K562 (cell line): ENCODE measurements around the gene PIP4K2A. TPM values are rescaled to one million over a fixed set of nuclear protein-coding genes. Genes with fewer than 3 reads are reported as not detected.

ENCODE experiments used
- ATAC-seq: fragments of 200-7000 bp; cut with Tn5 transposase; 3 replicates; pipeline ENCODE4 v1.9.1; 2020; ENCODE audit warnings: moderate library complexity
- BruUV-seq: library from RNA; stranded (reverse); fragments of 400-500 nt; replicated peaks from 2 replicates; lab custom pipeline; 2021; lab: Mats Ljungman, UMichigan
- CTCF ChIA-PET: fragments of 300-600 bp; formaldehyde crosslinking; extraction: SDS; loops from one replicate; lab custom pipeline; 2021; ENCODE audit warnings: low intra/inter-chr PET ratio; lab: Yijun Ruan, JAX
- POLR2A ChIA-PET: fragments of 300-600, 350-650 bp; sonication (Branson Sonifier 250); formaldehyde crosslinking; extraction: SDS; loops from one replicate; lab custom pipeline; 2021; ENCODE audit warnings: antibody characterized with exemption, inconsistent platforms; lab: Yijun Ruan, JAX
- DNase-seq, 4 experiments: peaks; one replicate each; pipeline versions ENCODE4 v3.0.0 to v3.0.0-alpha.2; 2011 to 2018; ENCODE audit warnings: low spot score in 3 of 4, mixed read lengths in 3 of 4; ENCODE audit errors: extremely low read depth in 1 of 4
- FAIRE-seq: peaks from 2 replicates; lab custom pipeline; 2011; peaks lifted over from hg19 to GRCh38; lab: Jason Lieb, UNC
- H2AFZ ChIP-seq: 2 replicates; pipeline ENCODE4 v1.6.0; 2011; ENCODE audit warnings: low read depth, low read length, control low read depth, inconsistent platforms
- H3K27ac ChIP-seq: fragments of 200-600 bp; 3 replicates; pipeline ENCODE4 v1.8.0; 2011; ENCODE audit warnings: low read depth, mild to moderate bottlenecking, control low read depth, inconsistent platforms, low read length, moderate library complexity, mixed read lengths; ENCODE audit errors: extremely low read depth
- H3K27me3 ChIP-seq, 2 experiments: fragments of 300-600 bp in 1 of 2; 2 replicates in 1 of 2; 3 replicates in 1 of 2; pipeline versions ENCODE4 v1.6.0 to v1.8.0; 2011; ENCODE audit warnings: inconsistent platforms in 2 of 2, low read length in 2 of 2, mild to moderate bottlenecking in 1 of 2, mixed read lengths in 1 of 2, moderate library complexity in 1 of 2; ENCODE audit not compliant: control insufficient read depth in 2 of 2, insufficient read depth in 2 of 2
- H3K36me3 ChIP-seq: fragments of 300-600 bp; 3 replicates; pipeline ENCODE4 v1.8.0; 2011; ENCODE audit warnings: mild to moderate bottlenecking, low read length, inconsistent platforms; ENCODE audit not compliant: control insufficient read depth, insufficient read depth
- H3K4me1 ChIP-seq, 2 experiments: fragments of 200-600 bp in 1 of 2; replicated peaks in 1 of 2; 2 replicates in 1 of 2; 3 replicates in 1 of 2; pipeline versions ENCODE4 v1.5.1 to v1.8.0; 2011; ENCODE audit warnings: inconsistent platforms in 2 of 2, low read length in 2 of 2, mild to moderate bottlenecking in 1 of 2, mixed read lengths in 1 of 2, moderate library complexity in 1 of 2; ENCODE audit not compliant: control insufficient read depth in 2 of 2, insufficient read depth in 2 of 2
- H3K4me2 ChIP-seq: 2 replicates; pipeline ENCODE4 v1.6.1; 2011; ENCODE audit warnings: low read length, control low read depth, inconsistent platforms, mixed read lengths; ENCODE audit not compliant: insufficient read depth
- H3K4me3 ChIP-seq: fragments of 200-600 bp; sonication (generic), shearing (Covaris generic); 2 replicates; pipeline ENCODE4 v1.5.1; 2016; ENCODE audit warnings: control low read depth, inconsistent platforms
- H3K79me2 ChIP-seq: fragments of 200-600 bp; 3 replicates; pipeline ENCODE4 v1.8.0; 2011; ENCODE audit warnings: low read length, inconsistent platforms; ENCODE audit not compliant: control insufficient read depth, insufficient read depth
- H3K9ac ChIP-seq, 2 experiments: 2 replicates each; pipeline versions ENCODE4 v1.6.0 to v1.6.1; 2011; ENCODE audit warnings: low read depth in 2 of 2, low read length in 2 of 2, control low read depth in 1 of 2, inconsistent platforms in 1 of 2, mild to moderate bottlenecking in 1 of 2, mixed read lengths in 1 of 2; ENCODE audit not compliant: insufficient read depth in 1 of 2
- H3K9me1 ChIP-seq: one replicate; pipeline ENCODE4 v1.6.0; 2011; ENCODE audit warnings: inconsistent platforms, mild to moderate bottlenecking, low read length, moderate library complexity; ENCODE audit not compliant: control insufficient read depth, insufficient read depth
- H3K9me3 ChIP-seq: replicated peaks from 2 replicates; pipeline ENCODE4 v1.5.1; 2011; ENCODE audit warnings: low read depth, low read length, inconsistent platforms; ENCODE audit not compliant: control insufficient read depth, insufficient read depth
- H4K20me1 ChIP-seq: replicated peaks from 2 replicates; pipeline ENCODE4 v1.6.1; 2011; ENCODE audit warnings: low read length, inconsistent platforms, mixed read lengths; ENCODE audit not compliant: control insufficient read depth, insufficient read depth
- KDM1A ChIP-seq, 2 experiments: fragments of 450-650 bp; IDR thresholded peaks; 2 replicates each; pipeline ENCODE4 v1.6.1; 2016; ENCODE audit warnings: mild to moderate bottlenecking in 2 of 2
- MNT ChIP-seq, 2 experiments: fragments of 450-650 bp; conservative IDR thresholded peaks; 2 replicates each; pipeline ENCODE4 v1.6.1; 2017; ENCODE audit warnings: mild to moderate bottlenecking in 2 of 2, moderate library complexity in 2 of 2
- SMARCB1 ChIP-seq: IDR thresholded peaks from 2 replicates; pipeline ENCODE4 v1.6.1; 2011; ENCODE audit warnings: improper control_type of control experiment, low read depth; ENCODE audit not compliant: insufficient read length
- ZFP1 ChIP-seq: fragments of 450-650 bp; formaldehyde crosslinking; IDR thresholded peaks from 2 replicates; pipeline ENCODE4 v1.4.0; 2020; ENCODE audit warnings: mild to moderate bottlenecking, mixed read lengths
- ZFX ChIP-seq: sonication (generic); formaldehyde crosslinking; IDR thresholded peaks from 2 replicates; pipeline ENCODE4 v1.8.0; 2022; ENCODE audit warnings: mild to moderate bottlenecking, missing genetic modification reagents, moderate library complexity
- ZNF449 ChIP-seq: fragments of 250-450 bp; sonication (Bioruptor Pico); IDR thresholded peaks from 2 replicates; pipeline ENCODE4 v1.8.0; 2022; ENCODE audit warnings: moderate library complexity, mild to moderate bottlenecking, inconsistent platforms
- WGBS: fragments of 100-300 bp; shearing (Covaris generic); methylation state at CpG from one replicate; pipeline ENCODE4 v1.1.6; 2016; ENCODE audit warnings: low coverage, mixed read lengths; ENCODE audit not compliant: insufficient coverage; ENCODE audit errors: missing lambda C conversion rate; 5-methylcytosine and 5-hydroxymethylcytosine counted together
- in situ Hi-C: fragments of 300-500 bp; cut with MboI; formaldehyde crosslinking; loops from 4 replicates; pipeline ENCODE4 v1.15.0; 2018; ENCODE audit warnings: inconsistent platforms, mixed read lengths
- intact Hi-C: fragments of 100-400 bp; cut with micrococcal nuclease; formaldehyde crosslinking; loops from 2 replicates; pipeline ENCODE4 v1.14.2; 2022
- polyA plus RNA-seq, 8 experiments: library from polyadenylated mRNA; depleted of rRNA in 4 of 8; stranded (reverse) in 5 of 8; unstranded in 3 of 8; fragments of >200 nt; fragmentation: Nextera tagmentation in 2 of 8; fragmentation: Illumina TruSeq in 1 of 8; extraction: Ambion mirVana in 2 of 8; extraction: Trizol in 1 of 8; gene quantifications; 2 replicates each; pipeline versions ENCODE4 v1.2.1 to v1.2.3, GENCODE V29; 2011 to 2014; ENCODE audit warnings: inconsistent platforms in 1 of 8, missing spikeins in 1 of 8
- total RNA-seq, 7 experiments: library from RNA; depleted of rRNA in 6 of 7; stranded (reverse); fragments of >200 nt in 6 of 7; fragmentation: Illumina TruSeq in 2 of 7; extraction: Trizol in 2 of 7; gene quantifications; 2 replicates each; pipeline versions ENCODE4 v1.2.1 to v1.2.3, GENCODE V29; 2011 to 2021; ENCODE audit warnings: low replicate concordance in 1 of 7

The PIP4K2A gene
- total and polyA plus RNA-seq, 9 of the 15 experiments (the other 6 are each of a cell fraction or from before 2014, with no cell fraction given): 35.6 to 117 (median 71.9) TPM

GRCh38 chr10:22617516-22617915, 96.9 kb downstream of the PIP4K2A start (continued):
- TF ChIP-seq ZFX (CRISPR knock-in tag): no peak
- no peak for TF ChIP-seq ZNF449
- TF ChIP-seq ZFP1 (CRISPR knock-in tag): no peak
- peak; percentile 24 to 43; a peak in 2 of 4 replicates for TF ChIP-seq KDM1A (IDR thresholded peaks at IDR 0.05)
- TF ChIP-seq MNT (conservative IDR thresholded peaks at IDR 0.05): 0 out of 4 replicates have a peak, but pooled peaks of 1 of the 2 experiments have one; percentile 14

- intact Hi-C loops: loop anchor here (5.0 kb wide), 2 partner anchors 65 to 370 kb away; no protein-coding TSS in a partner anchor
- Histone ChIP-seq H3K36me3 (peaks cover 12% of the 10 kb centered on the region; the same call in 2 of the 3 replicates), H3K4me2 (no peak overlapping the region), H3K27me3 (no peaks in the 10 kb centered on the region), H3K4me1 (peaks cover 18 to 41% of the 10 kb centered on the region in 2 experiments), H3K9ac (no peak overlapping the region), H3K4me3 (no peak overlapping the region), H2AFZ (no peak overlapping the region), H3K9me1 (no peaks in the 10 kb centered on the region), H3K9me3 (no peaks in the 10 kb centered on the region), H3K79me2 (peaks cover 98% of the 10 kb centered on the region), H4K20me1 (no peaks in the 10 kb centered on the region), H3K27ac (peak overlapping the region; percentile 95; the same call in 1 of the 3 replicates)
- 73% methylated on average over 3 of the region's 3 CpGs for WGBS
- ChIA-PET CTCF (no interaction called here), POLR2A (interaction anchor here (0.6 to 3.0 kb wide), 5 partner anchors 12 to 204 kb away, joined by 3 to 20 read pairs (median 4); partner anchors contain the start of gene PIP4K2A)
- FAIRE-seq (no peak), DNase-seq (no peak), ATAC-seq (no peak)
- no peak for TF ChIP-seq SMARCB1
- BruUV-seq: no TSS peak
- in situ Hi-C loops: no loop called here
Observed at GRCh38 chr10:22617051-22617450, 97.3 kb downstream of the PIP4K2A start.
